A204.1 (cell line): ENCODE results near the gene SEL1L2.
"Not testable (repeated sequence)": the region's sequence is repeated elsewhere in the genome, so short reads cannot be mapped to it uniquely, and the experiment has no call there.

ENCODE experiments used
- FAIRE-seq: peaks from 2 replicates; lab custom pipeline; 2012; peaks lifted over from hg19 to GRCh38; lab: Jason Lieb, UNC

Gene SEL1L2, protein sequence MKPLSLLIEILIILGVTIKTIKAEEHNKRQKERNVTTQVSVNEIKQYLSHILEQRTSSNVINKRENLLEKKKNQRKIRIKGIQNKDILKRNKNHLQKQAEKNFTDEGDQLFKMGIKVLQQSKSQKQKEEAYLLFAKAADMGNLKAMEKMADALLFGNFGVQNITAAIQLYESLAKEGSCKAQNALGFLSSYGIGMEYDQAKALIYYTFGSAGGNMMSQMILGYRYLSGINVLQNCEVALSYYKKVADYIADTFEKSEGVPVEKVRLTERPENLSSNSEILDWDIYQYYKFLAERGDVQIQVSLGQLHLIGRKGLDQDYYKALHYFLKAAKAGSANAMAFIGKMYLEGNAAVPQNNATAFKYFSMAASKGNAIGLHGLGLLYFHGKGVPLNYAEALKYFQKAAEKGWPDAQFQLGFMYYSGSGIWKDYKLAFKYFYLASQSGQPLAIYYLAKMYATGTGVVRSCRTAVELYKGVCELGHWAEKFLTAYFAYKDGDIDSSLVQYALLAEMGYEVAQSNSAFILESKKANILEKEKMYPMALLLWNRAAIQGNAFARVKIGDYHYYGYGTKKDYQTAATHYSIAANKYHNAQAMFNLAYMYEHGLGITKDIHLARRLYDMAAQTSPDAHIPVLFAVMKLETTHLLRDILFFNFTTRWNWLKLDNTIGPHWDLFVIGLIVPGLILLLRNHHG

DNA sequence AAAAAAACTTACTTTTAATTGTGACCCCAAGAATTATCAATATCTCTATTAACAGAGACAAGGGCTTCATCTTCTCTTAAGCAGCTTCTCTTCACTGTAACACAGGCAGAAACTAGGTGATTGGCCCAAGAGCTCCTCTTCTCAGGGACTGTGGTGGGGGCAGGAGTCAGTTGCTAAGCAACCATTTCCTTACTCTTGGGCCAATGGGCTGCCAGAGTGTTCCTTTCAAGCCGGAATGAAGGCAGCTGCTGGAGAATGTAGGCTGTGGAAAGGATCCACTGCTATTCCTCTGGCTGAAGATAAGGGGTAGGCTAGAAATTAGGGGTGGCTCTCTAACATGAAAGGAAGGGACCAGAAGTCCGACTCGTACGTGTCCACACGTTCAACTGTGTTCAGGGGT lies at the start of gene SEL1L2:
TSS of gene SEL1L2 (minus strand) at position 150 of the 400 bp plus-strand sequence. CDS start at position 70, 80 bp downstream.
- no peak for FAIRE-seq

DNA sequence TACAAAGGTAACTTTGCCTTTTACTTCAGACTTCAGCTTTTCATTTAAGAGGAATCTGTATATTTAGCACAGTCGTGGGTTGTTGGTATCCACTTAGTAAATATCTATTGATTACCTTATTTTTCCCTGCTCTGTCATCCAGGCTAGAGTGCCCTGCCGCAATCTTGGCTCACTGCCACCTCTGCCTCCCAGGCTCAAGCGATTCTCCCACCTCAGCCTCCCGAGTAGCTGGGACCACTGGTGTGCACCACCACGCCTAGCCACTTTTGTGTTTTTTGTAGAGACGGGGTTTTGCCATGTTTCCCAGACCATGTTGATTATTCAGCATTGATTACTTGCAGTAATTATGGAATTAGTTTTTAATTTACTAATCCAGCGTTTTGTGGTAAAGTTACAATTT lies 46.2 kb upstream of the SEL1L2 start:
- FAIRE-seq, result no peak

DNA sequence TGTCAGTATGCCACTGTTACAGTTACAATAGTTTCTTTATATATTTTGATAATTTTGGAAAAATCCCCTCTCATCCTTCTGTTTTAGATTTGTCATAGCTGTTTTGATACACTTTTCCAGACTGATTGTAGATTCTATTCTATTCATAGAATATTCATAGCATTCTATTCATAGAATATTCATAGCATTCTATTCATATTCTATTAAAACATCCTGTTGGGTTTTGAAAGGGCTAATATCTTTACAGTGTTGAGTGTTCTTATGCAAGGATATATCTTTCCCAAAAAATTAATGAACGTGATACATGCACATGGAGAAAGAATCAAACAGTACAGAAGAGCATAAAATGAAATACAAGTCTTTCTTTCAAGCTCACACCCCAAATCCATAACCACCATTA lies 42.9 kb upstream of the SEL1L2 start:
- no peak for FAIRE-seq

DNA sequence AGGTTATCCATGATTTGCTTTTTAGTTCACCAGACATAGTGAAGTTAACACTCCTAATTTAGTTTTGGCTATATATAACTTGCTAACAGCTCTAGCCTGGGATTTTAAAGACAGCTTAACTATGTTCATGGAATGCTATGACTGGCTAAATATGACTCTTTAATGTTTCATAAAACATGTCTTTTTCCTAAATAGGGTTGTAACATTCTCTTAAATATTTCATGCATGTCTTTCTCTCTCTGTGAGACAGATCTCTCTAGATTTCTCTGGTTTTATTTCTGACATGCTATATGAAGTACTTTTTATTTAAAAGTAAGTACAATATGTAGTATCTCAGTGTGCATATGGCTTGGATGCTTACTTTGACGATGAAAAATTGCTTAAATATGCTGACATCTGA lies 40.6 kb upstream of the SEL1L2 start:
- no peak for FAIRE-seq

DNA sequence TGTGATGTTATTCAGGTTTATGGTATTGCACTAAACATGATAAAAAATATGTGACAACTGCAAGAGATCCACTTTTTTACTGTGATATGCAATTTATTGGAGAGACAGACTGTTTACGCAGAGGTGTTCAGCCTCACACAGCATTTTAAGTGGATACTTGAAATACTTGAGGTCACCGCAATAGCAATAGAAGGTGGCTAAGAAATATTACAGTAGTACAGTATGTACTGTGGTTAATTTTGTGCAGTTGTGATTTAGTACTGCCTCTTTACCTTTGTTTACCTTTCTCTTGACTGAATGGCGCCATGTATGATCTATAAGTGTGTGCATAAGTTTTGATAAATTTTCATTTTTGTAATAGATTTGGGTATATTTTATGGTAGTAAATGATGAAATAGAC lies 22.3 kb upstream of the SEL1L2 start:
- no peak for FAIRE-seq

DNA sequence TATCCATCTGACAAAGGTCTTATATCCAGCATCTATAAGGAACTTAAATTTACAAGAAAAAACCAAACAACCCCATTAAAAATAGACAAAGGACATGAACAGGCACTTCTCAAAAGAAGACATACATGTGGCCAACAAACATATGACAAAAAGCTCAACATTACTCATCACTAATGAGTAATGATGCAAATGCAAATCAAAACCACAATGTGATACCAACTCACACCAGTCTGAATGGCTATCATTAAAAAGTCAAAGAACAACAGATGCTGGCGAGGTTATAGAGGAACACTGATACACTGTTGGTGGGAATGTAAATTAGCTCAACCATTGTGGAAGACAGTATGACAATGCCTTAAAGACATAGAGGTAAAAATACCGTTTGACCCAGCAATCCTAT lies 18.8 kb upstream of the SEL1L2 start:
- no peak for FAIRE-seq

DNA sequence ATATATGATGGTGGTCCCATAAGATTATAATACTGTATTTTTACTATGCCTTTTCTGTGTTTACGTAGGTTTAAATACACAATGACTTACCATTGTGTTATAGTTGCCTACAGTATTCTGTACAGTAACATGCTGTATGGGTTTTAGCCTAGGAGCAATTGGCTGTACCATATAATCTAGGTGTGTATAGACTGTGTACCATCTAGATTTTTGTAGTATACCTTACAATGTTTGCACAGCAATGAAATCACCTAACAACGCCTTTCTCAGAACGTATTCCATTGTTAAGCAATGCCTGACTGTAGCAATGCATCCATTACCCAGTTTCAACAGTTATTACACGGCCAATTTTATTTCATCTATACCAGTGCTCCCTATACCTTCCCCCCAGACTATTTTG lies 15.6 kb upstream of the SEL1L2 start:
- no peak for FAIRE-seq

DNA sequence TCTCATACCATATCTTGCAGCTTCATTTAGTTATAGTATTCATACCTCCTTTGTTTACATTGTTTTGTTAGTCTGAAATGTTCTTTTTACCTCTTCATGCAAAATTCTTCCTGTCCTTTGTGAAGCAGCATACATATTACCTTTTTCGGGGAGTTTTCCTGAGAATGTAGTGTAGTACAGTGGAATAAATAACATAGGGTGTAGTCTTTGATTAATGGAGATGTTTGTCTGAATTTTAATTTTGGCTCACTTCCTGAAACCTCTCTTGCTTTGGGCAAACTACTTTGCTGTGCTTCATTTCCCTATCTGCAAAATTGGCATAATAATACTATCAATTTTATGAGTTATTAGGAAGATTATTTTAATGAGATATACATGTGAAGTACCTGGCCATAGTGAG lies 10.5 kb upstream of the SEL1L2 start:
- FAIRE-seq, result no peak

DNA sequence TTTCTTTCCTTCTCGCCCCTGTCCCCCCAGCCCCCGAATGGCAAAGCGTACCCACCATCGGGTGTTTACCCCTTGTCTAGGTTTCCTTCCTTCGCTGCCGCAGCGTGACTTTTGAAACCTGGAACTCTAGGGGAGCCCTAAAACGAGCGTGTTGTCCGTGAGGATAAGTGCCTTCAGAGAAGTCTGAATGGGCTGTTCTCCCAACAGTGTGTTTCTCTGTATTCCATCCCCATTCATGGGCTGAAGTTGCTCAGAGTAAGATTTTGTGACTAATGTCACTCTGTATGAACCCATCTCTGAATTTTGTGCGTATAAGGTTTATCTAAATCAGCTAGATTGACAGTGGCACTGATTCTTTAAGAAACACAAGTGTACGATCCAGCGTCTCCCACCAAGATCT lies 5.9 kb upstream of the SEL1L2 start:
- FAIRE-seq, result no peak

DNA sequence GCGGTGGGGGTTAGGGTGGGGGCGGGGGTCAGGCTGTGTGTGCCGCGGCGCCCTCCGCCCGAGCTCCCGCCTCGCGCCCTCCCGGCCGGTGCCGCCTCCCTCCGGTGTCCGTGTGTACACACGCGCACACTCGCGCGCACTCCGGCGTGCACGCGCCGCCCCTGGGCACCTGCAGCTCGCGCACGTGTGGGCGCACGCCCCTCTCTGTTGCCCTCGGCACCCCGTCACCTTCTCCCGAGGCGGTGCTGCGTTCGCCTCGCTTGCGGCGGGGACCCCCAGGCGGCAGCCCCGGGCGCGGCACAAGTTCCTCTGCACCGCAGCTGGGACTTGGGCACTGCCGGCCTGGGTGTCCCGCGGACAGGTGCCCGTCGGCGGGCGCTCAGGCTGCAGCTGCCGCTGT lies 5.4 kb upstream of the SEL1L2 start:
- no peak for FAIRE-seq

DNA sequence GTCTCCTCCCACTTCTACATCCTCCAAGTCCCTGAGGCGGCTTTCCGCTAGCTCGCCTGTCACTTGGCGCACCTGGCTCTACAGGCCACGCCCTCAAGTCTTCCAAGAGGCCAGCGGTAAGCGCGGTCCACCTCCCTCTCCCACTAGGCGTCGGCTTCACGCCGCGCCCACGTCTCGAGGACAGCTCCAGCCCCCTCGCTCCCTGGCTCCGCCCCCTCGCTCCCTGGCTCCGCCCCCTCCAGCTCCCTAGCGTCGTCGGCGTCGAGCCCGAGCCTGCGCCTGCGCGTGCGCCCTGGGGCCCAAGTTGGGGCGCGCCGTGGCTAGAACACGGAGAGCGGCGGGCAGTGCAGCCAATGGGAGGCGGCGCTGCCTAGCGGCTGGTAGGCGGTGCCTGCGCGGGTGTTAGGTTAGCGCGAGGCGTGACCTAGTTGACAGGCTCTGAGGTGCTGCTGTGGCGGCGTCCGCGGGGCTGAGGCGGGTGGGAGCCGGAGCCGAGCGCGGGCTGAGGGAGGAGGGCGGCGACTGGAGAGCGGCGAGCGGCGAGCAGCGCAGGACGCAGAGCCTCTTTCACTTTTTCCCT lies 4.8 kb upstream of the SEL1L2 start, which contains the start of gene MACROD2:
TSS of gene MACROD2 (plus strand) at position 431 of the 580 bp plus-strand sequence.
- no peak for FAIRE-seq

DNA sequence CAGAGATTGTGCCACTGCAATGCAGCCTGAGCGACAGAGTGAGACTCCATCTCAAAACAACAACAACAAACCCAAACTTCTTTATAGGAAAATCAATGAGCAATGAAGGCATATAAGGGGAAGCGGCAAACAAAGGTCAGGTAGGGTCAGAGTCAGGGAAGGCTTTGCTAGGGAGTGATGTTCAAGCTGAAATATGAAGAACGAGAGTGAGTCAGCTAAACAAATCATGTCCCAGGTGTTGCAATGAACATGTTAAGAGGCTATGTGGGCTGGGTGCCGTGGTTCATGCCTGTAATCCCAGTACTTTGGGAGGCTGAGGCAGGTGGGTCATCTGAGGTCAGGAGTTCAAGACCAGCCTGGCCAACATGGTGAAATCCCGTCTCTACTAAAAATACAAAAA lies 1.5 kb upstream of the SEL1L2 start:
- not testable (repeated sequence) for FAIRE-seq

DNA sequence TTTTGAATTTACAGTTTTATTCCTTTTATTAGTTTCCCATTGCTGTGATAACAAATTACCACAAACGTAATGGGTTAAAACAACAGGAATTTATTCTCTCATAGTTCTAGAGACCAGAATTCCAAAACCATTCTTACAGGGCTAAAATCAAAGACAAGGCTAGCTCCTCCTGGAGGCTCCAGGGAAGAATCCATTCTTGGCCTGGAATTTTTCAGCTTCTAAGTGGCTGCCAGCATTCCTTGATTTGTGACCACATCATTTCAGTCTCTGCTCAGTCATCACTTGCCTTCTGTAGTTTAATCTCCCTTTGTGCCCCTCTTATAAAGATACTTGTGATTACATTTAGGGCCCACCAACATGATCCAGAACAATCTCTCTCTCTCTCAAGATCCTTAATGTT lies 897 bp upstream of the SEL1L2 start:
- FAIRE-seq, result no peak

DNA sequence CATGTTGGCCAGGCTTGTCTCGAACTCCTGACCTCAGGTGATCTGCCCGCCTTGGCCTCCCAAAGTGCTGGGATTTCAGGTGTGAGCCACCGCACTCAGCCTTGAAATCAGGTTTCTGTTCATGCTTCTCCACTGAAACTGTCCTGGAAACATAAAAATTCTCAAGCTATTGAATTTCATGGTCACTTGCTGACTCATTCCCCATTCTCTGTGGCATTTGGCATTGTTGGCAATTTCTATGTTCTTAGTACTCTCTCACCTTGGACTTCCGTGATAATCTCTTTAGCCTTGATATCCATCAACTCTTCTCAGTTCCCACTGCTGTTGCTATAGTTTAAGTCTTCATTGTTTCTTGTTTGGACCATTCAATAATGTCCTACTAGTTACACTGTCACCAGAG lies 6.2 kb downstream of the SEL1L2 start:
- no peak for FAIRE-seq

DNA sequence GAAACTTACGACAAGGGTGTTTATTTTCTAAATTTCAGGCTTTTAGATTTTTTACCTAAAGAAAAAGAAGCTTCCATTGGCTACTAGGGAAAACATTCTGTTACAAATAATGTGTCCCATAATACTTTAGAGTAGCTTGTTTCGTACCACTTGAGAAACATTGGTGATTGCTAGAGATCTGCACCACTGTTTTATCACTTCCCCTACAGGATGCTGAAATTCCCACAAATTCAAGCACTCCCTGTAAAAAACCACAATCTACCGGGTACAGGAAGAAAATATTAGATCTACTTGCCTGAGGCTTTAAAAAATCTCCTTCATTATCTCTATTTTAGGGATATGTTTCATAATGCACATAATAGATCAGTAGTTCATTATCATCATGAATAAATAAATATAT lies 29.9 kb downstream of the SEL1L2 start:
- FAIRE-seq, result no peak

DNA sequence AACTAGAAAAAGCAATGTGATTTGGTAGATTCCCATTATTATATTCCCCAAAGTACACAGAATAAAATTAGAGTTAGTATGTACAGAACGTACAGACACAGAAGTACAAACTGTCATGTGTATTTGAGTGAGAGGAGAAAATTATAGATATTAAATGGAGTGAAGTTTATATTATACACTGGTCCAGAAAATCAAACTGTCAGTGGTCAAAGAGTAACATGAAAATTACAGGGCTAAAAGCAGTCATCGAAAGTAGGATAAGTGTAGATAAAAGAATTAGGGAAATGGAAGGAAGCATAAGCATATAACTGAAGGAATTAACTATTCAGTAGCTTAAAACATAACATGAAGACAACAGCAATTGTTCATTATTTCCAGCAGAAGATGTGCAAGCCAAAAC lies 30.3 kb downstream of the SEL1L2 start:
- no peak for FAIRE-seq

DNA sequence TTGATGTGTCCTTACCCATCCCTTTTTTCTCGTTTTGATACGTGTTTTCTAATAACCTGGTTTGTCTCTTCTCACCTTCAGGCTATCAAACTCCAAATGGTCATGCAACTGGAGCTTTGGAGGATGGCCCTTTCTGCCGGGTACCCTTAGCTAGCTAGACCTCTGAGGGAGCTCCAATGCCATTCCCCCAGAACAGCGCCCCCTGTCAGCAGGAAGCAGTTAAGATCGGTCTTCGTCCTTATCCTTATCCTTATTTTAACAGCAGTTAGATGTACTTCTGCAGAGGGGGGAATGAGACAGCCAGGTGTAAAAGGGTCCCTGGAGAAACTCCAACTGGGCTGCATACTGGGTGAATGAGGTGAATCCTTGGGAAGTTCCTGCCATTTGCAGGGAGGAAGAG lies 37.2 kb downstream of the SEL1L2 start:
- FAIRE-seq, result no peak

DNA sequence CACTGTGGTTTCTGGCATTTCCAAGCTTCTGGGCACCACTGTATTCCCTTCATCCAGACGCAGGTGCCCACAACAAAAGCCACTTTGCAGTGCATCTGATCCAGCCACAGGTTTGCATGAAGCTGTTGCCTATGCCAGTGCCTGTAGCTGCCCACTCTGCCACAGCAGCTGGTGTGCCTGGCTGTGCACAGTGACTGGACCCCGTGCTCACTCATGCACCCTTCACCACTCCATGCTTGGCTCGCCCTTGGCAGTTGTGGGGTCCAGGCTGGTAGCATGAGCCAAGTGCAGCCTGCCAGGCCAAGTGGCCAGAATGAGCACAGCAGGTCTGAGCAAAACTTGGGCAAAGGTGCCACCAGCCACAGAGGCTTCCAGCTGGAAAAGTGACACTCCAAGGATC lies 42.7 kb downstream of the SEL1L2 start:
- no peak for FAIRE-seq

DNA sequence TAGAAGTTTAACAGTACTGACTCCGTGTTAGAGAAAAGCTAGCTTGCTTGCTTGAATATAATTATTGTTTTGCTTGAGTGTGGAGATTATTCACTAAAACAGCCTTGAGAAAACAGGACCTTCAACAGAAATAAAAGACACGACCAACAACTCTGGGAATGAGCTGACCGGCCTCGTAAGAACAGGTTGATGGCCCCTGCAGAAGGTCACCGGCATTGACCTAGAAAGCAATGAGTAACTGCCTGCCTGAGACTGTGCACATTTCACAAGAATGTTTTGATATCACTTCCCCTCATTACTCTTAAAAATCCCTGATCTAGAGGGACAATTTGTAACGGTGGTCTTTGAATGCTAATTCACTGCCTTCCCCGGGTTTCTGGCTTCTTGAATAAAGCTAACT lies 49.4 kb downstream of the SEL1L2 start:
- FAIRE-seq, result no peak

DNA sequence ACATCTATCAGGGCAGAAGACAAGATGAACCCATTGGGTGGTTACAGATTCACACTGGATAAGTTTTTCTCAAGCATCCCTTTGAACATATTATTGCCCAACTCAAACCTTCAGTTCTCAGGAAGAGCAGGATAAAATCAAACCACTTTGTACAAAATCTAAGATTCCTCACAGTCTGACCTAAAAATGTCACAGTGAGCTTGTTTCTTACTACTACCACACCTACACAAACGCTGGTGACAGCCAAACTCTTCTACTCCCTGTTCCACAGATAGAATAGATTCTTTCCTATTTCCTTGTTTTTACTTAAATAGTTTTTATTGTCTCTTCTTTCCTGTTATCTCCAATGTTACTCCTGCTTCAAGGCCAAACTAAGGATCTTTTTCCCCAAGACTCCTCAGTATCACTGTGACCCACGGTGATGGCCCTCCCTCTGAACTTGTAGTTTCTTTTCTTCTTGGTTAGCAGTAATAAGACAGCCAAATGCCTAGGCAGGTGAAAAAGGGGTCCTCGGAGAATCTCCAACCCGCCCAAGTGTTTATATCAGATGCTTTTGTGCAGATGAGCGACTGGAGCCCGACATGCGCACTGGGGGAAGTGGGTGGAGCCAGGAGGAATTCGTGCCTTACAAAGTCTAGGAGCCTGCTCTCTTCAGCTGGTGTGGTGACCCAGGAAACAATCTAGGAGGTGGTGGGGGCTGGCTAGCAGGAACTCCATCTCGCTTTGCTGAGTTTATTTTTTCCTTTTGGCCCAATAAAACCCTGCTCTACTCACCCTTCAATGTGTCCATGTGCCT lies 53.4 kb downstream of the SEL1L2 start:
- FAIRE-seq, result no peak

DNA sequence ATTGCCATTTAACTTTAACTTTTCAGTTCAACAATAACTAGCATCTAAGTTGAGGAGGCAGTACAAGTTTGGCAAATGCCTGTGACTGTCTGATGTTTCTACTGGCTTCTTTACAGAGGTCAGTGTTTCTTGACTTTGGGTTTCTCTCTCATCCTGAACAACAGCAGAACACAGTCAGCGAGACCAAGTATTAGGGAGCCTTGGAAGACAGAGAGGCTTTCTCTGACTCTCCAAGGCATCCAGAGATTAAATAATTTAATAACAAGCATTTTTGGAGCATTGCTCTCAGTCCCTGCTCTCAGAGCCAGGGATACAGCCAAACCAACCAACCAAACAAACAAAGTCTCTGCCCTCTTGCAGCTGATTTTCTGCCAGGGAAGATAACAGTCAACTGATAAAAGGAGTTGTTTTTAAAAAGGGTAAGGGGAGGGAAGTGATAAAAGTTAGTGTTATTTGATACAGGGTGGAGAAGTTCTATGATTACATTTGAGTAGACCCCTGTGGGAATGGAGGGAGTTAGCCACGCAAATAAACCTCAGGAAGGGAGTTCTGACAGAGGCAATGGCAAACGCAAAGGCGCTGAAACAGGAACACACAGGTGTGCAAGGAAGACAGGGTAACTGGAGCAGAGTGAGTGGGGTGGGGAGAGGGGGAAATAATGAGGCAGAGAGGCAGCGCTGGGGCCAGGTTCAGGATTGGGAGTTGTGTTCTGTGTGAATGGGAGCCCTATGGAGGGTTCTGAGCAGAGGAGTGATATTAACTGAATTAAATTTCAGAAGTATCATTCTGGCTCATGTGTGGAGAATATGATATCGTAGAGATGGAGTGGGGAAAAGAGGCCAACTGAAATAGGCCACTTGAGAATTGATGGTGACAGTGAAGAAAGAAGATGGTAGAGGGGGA lies 55.2 kb downstream of the SEL1L2 start:
- no peak for FAIRE-seq

DNA sequence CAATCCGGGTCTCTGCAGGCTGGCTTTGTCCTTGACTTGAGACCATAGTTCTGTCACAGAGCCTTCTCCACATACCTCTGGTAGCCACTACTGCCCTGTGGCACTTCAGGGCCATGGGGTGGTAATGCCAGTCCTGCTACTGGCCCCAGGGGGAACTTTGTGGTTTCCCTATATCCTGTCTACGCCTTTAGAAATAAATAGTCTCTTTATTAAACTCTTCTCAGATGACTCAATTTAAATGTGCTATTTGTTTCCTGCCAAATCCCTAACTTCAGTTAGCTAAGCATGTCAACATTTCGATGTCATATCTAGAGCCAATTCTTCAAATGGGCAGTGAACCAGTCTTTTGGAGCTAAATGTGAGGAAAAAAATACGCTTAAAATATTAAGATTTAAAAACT lies 60.1 kb downstream of the SEL1L2 start:
- FAIRE-seq, result no peak
